CD4-positive, alpha-beta T cell treated with Interleukin-4 for 1 hour (primary cell): ENCODE data around the gene SFTA2.
A peak's percentile ranks its signal among the peaks of the same experiment; 100 is the strongest.
"Not testable (repeated sequence)": the region's sequence is repeated elsewhere in the genome, so short reads cannot be mapped to it uniquely, and the experiment has no call there.

Experiments used
- DNase-seq, 2 donors: peaks; one replicate each; pipeline ENCODE4 v3.0.0-alpha.2; 2020 to 2022

Gene SFTA2

DNA sequence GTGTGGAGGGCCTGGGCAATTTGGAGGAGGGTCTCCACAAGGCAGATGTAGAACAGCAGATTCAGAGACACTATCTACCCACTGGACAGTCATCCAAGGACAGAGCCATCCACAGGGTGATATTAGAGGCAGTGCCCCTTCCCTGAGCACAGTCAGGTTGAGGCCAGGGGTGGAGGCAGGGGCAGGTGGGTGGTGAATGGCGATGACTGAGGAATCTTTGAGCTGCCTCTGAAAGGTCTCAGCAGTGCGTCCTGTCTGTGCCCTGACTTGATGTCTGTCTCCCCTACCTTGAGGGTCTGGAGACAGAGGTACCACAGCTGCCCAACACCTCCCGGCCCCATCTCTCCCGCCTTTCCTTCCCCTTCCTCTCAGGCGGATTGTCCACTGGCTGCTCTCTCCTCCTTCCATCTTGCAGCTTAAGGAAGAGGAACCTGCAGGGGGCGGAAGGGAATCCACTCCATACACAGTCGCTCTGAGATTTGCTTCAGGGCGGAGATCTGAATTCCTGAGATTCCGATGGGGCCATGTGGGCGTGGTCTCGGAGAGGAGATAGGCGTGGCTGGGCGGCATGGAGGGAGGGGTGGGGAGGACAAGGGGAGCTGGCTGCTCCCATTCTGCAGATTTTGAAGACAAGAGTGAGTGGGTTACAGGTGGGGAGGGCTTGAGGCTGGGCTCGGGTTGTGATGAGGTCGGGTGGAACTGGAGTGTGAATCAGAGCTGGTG is 10.5 kb upstream of the SFTA2 start:
- no peak for DNase-seq

DNA sequence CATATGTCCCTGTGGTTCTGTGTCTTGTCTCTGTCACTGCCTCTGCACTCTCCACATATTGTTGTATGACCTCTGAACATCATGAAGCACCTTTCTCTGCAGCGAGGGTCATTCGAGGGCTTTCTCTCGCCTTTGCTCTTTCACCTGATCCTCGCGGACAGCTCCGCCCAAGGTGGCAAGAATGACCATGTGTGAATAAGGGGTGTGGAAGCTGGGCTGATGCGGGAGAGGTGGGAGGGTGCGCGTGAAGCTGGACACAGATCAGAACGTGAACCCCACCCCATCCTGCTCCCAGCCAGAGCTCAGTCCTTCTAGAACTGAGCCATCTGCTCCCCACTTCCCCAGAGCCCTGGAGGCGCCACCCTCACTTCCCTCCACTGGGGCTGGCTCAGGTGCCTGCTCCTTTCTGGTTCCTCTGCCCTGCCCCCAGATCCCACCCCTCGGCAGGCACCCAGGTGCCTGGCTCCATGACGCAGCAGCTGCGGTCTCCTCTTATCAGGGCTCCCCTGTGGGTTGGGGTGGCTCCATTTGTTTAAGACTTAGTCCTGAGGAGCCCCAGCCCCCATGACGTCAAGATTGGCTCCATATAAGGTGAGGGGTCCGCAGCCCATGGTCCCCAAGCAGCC is 8.5 kb upstream of the SFTA2 start, which contains the start of gene MUCL3:
Gene MUCL3, plus strand, starts transcription at position 613 of the 626 bp plus-strand sequence. CDS start 27 bp downstream, outside the sequence.
- DNase-seq = no peak

DNA sequence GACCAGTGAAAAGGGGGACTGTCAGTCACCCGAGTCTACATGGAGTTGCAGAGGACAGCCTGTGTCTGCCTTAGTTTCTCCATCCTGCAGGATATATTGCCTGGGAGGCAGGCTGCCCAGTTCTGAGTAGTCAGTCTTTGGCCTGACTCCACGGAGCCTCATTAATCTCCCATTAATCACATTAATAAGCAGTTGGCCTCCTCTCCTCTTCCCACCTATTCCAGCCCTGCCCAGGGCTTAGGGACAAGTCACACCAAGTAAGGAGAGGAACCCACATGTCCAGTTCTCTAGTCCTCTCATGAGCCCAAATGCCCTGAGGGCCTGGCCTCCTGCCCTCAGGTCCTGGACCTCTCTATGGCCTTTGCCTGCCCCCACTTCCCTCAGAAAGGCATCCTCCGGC is 7.5 kb upstream of the SFTA2 start:
- no peak for DNase-seq

DNA sequence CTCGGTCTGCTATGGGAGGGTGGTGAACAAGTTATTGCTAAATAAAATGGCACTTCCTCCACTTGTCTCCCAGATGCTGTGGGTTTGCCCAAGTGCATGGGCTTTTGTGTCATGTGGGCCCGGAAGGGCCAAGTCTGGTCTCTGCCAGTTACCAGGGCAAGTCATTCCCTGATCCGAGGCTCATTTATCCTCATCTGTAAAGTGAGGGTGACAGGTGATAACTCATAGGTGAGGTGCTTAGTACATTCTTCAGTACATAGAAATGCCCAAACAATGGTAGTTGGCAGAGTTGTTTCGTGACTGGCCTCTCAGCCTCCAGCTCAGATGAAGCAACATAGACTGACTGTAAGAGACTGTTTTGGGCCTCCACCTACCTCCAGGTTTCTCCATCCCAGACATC is 6.8 kb upstream of the SFTA2 start:
- DNase-seq = no peak

DNA sequence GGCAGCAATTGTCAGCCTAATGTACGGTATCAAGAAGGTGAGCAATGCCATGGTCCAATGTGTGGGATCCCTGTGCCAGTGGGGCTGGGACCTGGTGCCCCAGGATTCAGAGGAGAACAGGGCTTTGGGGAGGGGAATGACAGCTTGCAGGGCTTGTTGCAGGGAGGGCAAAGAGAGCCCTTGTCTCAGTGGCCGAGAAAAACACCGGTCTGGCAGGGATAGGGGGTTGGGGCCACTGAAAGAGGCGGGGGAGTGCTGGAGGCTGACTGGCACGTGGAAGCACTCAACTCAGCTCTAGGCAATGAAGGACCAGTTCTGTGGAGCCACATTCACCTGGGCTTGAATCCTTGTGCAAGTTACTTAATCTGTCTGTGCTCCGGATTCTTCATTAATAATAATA is 5.3 kb upstream of the SFTA2 start:
- DNase-seq = no peak

DNA sequence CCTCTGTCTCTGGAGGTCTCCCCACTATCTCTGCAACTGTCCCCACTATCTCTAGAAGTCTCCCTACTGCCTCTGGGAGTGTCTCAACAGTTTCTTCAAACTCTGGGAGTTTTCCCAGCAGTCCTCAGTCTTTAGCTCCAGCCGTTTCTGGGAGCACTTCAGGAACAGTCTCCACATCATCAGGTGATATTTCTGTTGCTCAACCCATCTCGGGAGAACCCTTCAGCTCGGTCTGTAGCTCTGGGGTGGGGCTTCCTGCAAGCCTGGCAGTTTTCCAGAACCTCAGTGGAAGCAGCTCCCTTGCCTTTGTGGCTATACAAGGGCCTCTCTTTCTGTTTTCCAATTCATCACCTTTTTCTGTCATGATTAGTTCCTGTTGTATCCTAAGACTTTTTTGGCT is 3.0 kb upstream of the SFTA2 start:
- no peak for DNase-seq

DNA sequence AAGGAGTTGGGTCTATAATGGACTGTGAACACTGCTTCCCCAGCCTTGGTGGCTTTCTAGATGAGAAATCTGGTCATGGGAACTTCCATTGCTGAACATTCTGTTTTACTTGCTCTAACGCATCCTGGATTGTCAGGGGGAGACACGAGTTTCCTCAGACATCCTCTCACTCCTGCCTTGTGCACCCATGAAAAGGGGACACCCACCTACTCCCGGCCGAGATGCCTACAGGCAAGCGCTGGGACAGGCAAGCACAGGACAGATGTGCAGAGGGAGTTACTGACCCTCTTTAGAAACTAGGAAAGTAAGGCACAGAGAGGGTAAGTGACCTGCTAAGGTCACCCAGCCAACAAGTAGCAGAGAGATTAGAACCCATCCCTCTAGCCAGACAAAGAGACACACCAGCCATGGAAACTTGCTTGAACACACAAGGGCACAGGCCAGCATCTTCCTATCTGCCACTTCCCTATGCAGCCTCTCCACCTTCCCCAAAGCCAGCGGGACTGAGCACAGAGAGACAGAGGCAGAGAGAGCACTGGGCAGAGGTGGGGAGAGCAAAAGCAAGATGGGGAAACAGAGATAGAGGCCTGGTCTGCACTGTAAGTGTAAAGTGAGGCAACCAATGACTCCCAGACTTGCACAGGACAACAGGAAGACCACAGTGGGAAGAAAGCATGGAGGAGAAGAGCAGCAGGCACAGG is 845 bp upstream of the SFTA2 start:
- no peak for DNase-seq

DNA sequence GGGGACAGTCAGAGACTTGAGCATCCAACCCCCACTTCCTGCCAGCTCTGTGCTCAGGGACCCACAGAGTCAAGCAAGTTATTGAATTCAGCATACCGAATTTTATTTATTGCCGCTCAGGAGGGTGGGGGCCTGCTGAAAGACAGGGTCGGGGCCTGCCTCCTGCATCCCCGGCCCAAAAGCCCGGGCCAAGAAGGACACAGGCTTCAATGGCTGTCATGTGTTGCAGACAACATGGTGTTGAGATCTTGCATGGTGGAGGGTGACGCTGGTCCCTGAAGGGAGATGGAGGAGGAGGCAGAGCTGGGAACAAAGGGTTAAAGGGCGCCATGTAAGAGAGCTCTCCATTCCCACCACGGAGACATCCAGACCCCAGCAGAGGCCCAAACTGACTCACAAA is 698 bp downstream of the SFTA2 start:
- no peak for DNase-seq

DNA sequence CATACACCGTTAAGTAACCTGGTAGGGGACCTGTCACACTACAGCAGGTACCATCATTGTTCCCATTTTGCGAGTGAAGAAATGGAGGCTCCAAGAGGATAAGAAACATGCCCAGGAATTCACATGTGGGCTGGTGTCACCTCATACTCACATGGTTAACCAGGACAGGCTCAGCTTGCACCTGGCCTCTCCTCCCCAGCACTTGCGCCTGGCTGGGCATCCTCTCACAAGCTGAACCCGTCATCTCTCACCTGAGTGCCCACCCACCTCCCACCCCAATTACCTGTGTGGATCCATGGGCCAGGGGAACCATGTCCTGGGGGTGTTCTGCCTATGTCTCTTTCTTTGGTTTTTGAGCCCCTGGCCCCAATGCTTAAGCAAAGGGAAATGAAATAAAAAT is 1.5 kb downstream of the SFTA2 start:
- no peak for DNase-seq

DNA sequence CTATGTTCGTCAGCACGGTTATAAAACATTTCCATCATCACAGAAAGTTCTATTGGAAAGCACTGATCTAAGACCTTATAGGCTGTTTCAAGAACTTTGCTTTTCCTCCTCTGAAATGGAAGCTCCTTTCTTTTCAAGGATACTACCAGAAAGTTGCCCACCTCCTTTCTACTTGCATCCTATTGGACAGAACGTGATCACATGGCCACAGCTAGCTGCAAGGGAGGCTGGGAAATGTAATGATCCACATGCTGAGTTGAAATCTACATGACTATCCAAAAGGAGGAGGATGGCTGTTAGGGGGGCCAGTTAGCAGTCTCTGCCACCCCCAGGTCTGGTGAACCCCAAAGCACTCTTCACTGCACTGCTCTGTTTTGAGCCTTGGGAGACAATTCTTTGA is 3.3 kb downstream of the SFTA2 start:
- no peak for DNase-seq

DNA sequence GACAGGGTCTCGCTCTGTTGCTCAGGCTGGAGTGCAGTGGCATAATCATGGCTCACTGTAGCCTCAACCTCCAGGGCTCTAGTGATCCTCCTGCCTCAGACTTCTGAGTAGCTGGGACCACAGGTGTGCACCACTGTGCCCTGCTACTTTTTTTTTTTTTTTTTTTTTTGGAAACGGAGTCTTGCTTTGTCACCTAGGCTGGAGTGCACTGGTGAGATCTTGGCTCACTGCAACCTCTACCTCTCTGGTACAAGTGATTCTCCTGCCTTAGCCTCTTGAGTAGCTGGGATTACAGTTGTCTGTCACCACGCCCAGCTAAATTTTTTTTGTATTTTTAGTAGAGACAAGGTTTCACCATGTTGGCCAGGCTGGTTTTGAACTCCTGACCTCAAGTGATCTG is 4.9 kb downstream of the SFTA2 start:
- not testable (repeated sequence) for DNase-seq

DNA sequence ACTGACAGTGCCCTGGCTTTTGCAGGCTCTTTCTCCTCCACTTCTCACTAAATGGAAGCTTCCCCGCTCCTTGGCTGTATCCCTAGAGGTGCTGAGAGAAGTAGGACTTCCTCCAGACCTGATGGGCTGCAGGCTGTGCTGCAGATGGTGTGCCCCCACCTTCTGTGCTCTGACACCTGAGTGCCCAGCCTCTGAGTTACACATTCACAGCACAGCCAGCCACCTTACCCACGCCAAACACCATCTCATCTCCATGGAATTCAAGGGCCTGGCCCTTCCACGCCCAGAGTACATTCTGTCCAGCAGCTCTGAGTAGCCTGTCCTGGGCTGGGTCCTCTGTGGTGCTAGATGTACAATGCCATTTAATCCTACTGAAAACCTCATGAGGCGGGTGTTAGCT is 5.3 kb downstream of the SFTA2 start:
- DNase-seq = no peak

DNA sequence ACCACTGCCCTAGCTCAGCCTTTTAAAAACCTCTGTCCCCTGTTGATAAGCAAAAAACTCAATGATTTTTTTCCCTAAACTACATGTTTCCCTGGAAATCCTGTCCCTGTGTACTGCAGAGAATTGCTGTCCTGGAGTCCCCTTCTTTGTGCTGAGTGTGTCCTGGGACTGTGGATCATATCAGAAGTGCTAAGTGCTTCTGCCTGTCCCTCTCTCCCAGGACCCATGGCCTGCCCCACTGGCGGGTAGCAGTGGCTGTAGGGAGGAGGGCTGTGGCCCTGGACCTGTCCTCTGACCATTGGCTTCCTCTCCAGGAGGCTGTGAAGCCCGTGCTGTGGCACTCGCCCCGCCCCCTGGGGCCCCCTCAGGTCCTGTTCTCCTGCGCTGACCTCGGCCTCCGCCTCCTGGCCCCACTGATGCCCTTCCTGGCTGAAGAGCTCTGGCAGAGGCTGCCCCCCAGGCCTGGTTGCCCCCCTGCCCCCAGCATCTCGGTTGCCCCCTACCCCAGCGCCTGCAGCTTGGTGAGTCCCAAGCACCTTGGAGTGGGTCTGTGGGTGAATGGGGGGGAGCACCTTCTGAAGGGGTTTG is 7.8 kb downstream of the SFTA2 start:
- DNase-seq = not testable (repeated sequence)

DNA sequence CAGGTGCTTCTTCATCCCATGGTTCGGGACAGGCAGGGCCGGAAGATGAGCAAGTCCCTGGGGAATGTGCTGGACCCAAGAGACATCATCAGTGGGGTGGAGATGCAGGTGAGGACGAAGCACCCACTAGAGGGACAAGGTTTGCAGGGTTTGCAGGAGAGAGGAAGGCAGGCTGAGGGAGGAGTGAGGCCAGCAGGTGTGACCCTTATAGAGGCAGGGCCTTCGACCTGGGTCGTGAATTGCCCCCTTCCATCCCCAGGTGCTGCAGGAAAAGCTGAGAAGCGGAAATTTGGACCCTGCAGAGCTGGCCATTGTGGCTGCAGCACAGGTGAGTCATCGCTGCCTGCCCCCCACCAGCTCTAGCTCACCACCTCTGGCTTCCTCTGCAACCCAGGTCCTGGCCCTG is 9.5 kb downstream of the SFTA2 start:
- DNase-seq = no peak

DNA sequence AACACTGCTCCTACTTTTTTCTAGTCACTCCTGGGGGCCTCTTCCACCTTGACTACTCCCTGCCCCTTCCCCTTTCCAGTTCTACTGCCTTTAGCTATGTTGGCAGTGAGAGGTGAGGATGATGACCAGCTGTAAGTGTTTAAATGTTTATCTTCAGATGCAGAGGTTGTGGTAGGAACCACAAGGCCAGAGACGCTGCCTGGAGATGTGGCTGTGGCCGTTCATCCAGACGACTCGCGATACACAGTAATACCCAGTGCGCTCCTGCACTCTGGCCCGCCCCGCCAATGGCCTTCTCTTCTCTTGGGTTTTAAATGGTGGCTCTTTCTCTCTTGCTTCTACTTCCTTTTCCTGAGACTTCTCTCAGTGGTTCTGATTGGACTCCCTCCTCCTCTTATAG is 13.3 kb downstream of the SFTA2 start:
- DNase-seq = no peak

DNA sequence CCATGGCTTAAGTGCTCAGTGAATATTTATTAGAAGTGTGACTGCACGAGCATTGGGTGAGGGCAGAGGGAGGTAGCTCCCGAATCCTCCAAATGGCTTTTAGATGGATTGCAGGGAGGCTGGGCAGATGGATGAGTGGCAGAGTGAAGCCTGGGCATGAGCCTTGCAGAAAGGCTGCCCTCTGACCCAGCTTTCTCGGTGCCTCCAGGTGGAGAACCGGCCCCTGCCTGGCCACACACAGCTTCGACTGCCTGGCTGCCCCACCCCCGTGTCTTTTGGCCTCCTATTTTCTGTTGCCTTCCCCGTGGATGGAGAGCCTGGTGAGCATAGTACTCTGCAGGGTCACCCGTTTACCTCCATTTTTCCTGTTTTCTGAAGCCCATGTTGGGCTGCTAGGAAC is 14.5 kb downstream of the SFTA2 start:
- no peak for DNase-seq

DNA sequence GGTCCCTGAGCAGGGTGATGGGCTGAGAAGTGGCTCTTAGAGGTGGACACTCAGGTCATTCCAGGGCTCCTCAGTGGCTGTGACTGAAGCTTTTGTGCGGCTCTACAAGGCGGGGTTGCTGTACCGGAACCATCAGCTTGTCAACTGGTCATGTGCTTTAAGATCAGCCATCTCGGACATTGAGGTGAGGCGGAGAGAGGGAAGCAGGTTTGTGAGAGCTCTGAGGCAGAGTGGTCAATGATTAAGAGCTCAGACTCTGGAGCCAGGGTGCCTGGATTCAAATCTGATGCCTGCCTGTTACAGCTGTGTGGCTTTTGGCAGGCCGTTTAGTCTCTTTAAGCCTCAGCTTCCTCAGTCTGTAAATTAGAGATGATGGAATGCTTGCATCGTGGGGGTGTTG is 14.9 kb downstream of the SFTA2 start:
- DNase-seq = no peak

DNA sequence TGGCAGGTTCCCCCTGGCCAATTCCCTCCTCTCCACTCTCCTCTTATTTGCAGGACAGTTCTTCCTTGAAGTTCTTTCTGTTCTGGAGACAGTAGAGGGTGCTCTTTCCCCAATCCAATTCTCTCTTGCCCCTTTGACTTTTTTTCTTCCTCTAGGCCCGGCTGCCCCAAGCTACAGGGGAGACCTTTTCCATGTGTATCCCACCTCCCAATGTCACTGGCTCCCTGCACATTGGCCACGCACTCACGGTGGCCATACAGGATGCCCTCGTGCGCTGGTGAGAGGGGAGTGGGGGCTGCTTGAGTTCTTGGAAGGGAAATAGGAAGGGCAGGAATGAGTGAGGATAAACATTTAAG is 16.4 kb downstream of the SFTA2 start:
- peak in 1 of 2 donors; percentile 49 for DNase-seq

DNA sequence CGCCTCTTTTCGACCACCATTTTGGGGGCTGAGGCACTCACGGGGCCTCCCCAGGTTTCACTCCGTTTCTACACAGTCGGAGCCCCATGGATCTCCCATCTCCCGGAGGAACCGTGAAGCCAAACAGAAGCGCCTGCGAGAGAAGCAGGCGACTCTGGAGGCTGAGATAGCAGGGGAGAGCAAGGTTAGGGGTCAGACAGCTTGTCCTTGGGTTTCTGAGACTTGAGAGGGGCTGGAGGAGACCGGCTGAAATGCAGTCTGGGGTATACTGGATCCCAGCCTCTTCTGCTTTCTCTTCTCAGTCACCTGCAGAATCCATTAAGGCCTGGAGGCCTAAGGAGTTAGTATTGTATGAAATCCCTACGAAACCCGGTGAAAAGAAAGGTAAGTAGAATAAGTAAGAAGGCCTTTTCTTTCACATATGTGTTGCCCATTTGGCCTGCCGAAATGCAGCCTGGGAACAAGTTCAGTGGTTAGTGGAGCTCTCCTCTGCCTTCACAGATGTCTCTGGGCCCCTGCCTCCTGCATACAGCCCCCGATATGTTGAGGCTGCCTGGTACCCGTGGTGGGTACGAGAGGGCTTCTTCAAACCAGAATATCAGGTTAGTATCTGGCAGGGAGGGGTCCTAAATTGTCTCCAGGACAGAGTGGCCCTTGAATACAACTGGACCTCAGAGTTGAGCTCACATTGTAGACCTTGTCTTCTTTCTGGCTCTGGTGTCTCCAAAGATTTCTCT is 16.9 kb downstream of the SFTA2 start:
- no peak for DNase-seq

DNA sequence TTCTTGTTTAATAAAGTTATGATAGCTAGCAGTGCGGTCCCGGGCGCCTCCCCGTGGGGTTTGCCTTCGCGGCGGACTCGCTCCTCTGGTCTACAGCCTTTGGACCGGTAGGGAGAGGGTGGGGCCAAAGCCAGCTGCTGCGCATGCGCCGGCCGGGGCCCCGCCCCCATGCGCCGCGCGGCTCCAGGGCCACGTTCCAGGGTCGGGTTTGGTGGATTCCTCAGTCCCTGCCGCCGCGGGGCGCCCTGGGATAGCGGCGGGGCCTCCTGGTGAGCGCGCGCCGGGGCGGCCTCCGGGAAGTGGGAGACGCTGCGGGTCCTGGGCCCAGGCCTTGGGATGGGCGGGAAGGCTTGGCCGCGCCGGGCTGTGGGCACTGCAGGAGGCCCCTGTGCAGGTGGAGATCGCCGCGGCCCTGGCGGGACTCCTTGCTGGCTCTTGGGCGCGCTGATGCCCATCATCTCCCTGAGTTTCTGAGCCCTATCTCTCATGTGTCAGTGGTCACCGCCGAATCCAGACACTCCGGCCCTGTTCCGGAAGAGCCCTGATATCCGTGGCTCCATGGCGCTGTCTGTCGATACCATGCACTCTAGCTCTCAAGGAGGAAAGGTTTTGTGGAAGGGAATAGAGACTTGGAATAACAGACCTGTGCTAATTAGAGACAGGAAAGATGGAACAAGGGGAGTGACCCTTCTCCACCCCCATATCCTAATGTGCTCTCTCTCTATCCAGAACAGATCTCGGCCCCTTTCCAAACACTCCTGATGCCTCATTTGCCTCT is 17.7 kb downstream of the SFTA2 start, which contains the start of gene VARS2:
Gene VARS2, plus strand, starts transcription at position 163 of the 778 bp plus-strand sequence. Its CDS starts 599 bp downstream, at position 762.
- peak; percentile 90 to 92 for DNase-seq

DNA sequence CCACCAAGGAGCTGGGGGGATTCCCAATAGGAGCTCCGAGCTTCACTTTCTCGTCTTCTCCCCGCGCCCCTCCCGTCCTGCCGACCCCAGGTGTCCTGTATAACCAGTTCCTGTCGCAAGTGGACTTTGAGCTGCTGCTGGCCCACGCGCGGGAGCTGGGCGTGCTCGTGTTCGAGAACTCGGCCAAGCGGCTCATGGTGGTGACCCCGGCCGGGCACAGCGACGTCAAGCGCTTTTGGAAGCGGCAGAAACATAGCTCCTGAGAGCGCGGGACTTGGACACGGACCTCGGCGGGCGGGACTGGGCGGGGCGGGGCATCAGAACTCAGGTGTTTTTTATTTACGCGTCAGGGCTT is 18.3 kb downstream of the SFTA2 start:
- DNase-seq = no peak
